Activated CD8-positive, alpha-beta T cell treated with anti-CD3 and anti-CD28 coated beads for 36 hours (primary cell): ENCODE measurements around the gene PTPN12. TPM values are rescaled to one million over a fixed set of nuclear protein-coding genes. Genes with fewer than 3 reads are reported as not detected.

ENCODE experiments used
- ATAC-seq: fragments of 200-7000 bp; cut with Tn5 transposase; one replicate; pipeline ENCODE4 v1.10.0; 2021; ENCODE audit warnings: mild to moderate bottlenecking, moderate library complexity
- CTCF ChIA-PET: fragments of 350-600 bp; sonication (Branson Sonifier 250); formaldehyde crosslinking; loops from one replicate; lab custom pipeline; 2021; ENCODE audit warnings: antibody characterized with exemption; lab: Charles Lee
- POLR2A ChIA-PET: fragments of 350-600 bp; sonication (Branson Sonifier 250); formaldehyde crosslinking; loops from one replicate; lab custom pipeline; 2021; ENCODE audit warnings: antibody characterized with exemption; lab: Charles Lee
- DNase-seq: peaks from one replicate; pipeline ENCODE4 v3.0.0-alpha.2; 2020
- H3K27ac Mint-ChIP-seq: one replicate; pipeline ENCODE4 v1.8.0; 2021; ENCODE audit warnings: mild to moderate bottlenecking, mixed read lengths
- H3K27me3 Mint-ChIP-seq: one replicate; pipeline ENCODE4 v1.8.0; 2021; ENCODE audit warnings: mixed read lengths
- H3K36me3 Mint-ChIP-seq: one replicate; pipeline ENCODE4 v1.8.0; 2021; ENCODE audit warnings: low read depth, mixed read lengths
- H3K4me1 Mint-ChIP-seq: one replicate; pipeline ENCODE4 v1.8.0; 2021; ENCODE audit warnings: low read depth, mixed read lengths
- H3K4me3 Mint-ChIP-seq: one replicate; pipeline ENCODE4 v1.8.0; 2021; ENCODE audit warnings: mild to moderate bottlenecking, moderate library complexity, mixed read lengths
- H3K9me3 Mint-ChIP-seq: one replicate; pipeline ENCODE4 v1.8.0; 2021; ENCODE audit warnings: mixed read lengths
- intact Hi-C: fragments of 100-400 bp; cut with micrococcal nuclease; formaldehyde crosslinking; loops from one replicate; pipeline ENCODE4 v1.10.0; 2022
- total RNA-seq, 2 experiments: library from RNA; stranded (reverse); gene quantifications; one replicate each; pipeline ENCODE4 v1.2.3, GENCODE V29; 2021
- TF ChIP-seq, protein P1 (sequence below): fragments of 200-600 bp; IDR thresholded peaks from one replicate; pipeline ENCODE4 v1.8.0; 2022; ENCODE audit warnings: antibody characterized with exemption, mild to moderate bottlenecking

The PTPN12 gene
- total RNA-seq, 2 experiments from 2014 or later = 8.1 to 10.0 TPM

DNA sequence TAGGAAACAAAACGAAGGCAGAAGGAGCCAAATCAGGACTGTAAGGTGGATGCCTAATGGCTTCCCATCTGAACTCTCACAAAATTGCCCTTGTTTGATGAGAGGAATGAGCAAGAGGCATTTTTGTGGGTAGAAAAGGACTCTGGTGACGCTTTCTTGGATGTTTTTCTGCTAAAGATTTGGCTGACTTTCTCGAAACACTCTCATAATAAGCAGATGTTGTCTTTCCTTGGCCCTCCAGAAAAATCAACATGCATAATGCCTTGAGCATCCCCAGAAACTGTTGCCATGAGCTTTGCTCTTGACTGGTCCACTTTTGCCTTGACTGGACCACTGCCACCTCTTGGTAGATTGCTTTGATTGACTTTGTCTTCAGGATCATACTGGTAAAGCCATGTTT, 13.5 kb downstream of the PTPN12 start:
- ATAC-seq (no peak), DNase-seq (no peak)
- H3K4me1 Mint-ChIP-seq = peaks cover 11% of the 10 kb centered on the region
- H3K36me3 Mint-ChIP-seq = peaks cover 2% of the 10 kb centered on the region
- intact Hi-C loops = no loop called here
- H3K27me3 Mint-ChIP-seq = no peaks in the 10 kb centered on the region
- no peak overlapping the region for H3K27ac Mint-ChIP-seq
- TF ChIP-seq, protein P1, sequence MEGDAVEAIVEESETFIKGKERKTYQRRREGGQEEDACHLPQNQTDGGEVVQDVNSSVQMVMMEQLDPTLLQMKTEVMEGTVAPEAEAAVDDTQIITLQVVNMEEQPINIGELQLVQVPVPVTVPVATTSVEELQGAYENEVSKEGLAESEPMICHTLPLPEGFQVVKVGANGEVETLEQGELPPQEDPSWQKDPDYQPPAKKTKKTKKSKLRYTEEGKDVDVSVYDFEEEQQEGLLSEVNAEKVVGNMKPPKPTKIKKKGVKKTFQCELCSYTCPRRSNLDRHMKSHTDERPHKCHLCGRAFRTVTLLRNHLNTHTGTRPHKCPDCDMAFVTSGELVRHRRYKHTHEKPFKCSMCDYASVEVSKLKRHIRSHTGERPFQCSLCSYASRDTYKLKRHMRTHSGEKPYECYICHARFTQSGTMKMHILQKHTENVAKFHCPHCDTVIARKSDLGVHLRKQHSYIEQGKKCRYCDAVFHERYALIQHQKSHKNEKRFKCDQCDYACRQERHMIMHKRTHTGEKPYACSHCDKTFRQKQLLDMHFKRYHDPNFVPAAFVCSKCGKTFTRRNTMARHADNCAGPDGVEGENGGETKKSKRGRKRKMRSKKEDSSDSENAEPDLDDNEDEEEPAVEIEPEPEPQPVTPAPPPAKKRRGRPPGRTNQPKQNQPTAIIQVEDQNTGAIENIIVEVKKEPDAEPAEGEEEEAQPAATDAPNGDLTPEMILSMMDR = no peak
- ChIA-PET POLR2A (no interaction called here), CTCF (interaction anchor here (0.9 kb wide), 1 partner anchor 9 kb away, joined by 3 read pairs; no protein-coding TSS in a partner anchor)
- H3K9me3 Mint-ChIP-seq = peaks cover 5% of the 10 kb centered on the region
- no peak overlapping the region for H3K4me3 Mint-ChIP-seq

DNA sequence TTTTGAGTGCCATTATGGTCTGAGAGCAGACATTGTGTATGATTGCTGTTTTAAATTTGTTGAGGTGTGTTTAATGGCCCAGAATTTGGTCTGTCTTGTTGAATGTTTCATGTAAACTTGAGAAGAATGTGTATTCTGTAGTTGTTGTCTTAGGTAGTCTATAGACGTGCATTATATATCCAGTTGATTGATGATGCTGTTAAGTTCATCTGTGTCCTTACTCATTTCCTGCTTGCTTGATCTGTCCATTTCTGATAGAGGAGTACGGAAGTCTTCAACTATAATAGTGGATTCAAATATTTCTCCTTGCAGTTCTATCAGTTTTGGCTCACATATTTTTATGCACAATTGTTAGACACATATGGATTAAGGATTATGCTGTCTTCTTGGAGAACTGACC, 16.0 kb downstream of the PTPN12 start:
- peaks cover 5% of the 10 kb centered on the region for H3K9me3 Mint-ChIP-seq
- CTCF ChIA-PET = no interaction called here
- H3K4me1 Mint-ChIP-seq = peaks cover 9% of the 10 kb centered on the region
- no peak overlapping the region for H3K4me3 Mint-ChIP-seq
- ATAC-seq = no peak
- no peak for DNase-seq
- no peak overlapping the region for H3K27ac Mint-ChIP-seq
- TF ChIP-seq, protein P1 = no peak
- H3K36me3 Mint-ChIP-seq = peaks cover 2% of the 10 kb centered on the region
- POLR2A ChIA-PET = no interaction called here
- no peaks in the 10 kb centered on the region for H3K27me3 Mint-ChIP-seq
- intact Hi-C loops = no loop called here

DNA sequence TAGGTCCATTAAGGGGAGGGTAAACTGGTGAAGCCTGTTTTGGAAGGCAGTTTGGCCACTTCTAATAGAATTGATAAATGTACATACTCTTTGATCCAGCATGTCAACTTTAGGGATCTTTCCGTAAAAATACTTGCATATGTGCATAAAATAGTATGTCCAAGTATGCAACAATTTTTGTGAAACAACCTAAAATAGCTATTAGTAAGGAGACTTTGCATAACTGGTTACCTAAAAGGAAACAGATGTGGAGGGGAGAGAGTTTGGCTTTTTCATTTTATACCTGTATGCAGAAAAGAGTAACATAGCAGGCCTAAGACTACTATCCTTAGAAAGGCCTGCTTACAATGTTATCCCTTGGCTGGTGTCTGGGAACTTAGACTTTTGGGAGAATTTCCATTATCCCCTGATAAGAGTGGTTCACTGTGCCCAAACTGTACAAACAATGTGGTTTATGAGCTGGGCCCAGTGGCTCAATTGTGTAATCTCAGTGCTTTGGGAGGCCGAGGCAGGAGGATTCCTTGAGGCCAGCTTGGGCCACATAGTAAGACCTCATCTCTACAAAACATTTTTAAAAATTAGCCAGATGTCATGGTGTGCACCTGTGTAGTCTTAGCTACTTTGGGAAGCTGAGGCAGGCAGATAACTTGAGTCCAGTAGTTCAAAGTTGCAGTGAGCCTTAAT, 21.3 kb downstream of the PTPN12 start:
- no peak overlapping the region for H3K27ac Mint-ChIP-seq
- no peaks in the 10 kb centered on the region for H3K27me3 Mint-ChIP-seq

DNA sequence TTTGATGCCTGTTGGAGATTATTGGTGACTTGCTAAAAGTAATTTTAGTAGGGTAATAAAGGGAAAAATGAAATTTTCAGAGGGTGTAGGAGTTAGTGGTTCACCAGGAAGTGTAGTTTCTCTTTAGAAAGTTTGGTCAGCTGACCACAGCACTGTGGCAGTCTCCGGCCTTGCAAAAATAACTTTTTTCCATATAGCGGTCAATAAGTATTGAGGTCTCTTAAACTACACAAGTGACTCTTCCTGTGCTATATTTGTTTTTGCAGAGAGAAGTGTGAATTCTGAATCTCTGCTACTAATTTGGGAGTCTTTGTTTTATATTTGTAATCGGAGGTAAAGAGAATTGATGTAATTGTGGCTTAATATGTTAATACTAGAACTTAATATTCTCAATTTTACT, 24.3 kb downstream of the PTPN12 start:
- H3K27ac Mint-ChIP-seq = no peak overlapping the region
- DNase-seq (no peak), ATAC-seq (no peak)
- no peaks in the 10 kb centered on the region for H3K36me3 Mint-ChIP-seq
- H3K27me3 Mint-ChIP-seq = no peaks in the 10 kb centered on the region
- TF ChIP-seq, protein P1 = no peak
- peaks cover 8% of the 10 kb centered on the region for H3K4me1 Mint-ChIP-seq
- no peaks in the 10 kb centered on the region for H3K9me3 Mint-ChIP-seq
- CTCF ChIA-PET = no interaction called here
- no peak overlapping the region for H3K4me3 Mint-ChIP-seq
- intact Hi-C loops = no loop called here
- POLR2A ChIA-PET = no interaction called here

More for the DNA sequence above, 21.3 kb downstream of the PTPN12 start:
- CTCF ChIA-PET = no interaction called here
- intact Hi-C loops = no loop called here
- DNase-seq (no peak), ATAC-seq (no peak)
- TF ChIP-seq, protein P1 = no peak
- Mint-ChIP-seq H3K4me3 (no peak overlapping the region), H3K36me3 (peaks cover 2% of the 10 kb centered on the region), H3K9me3 (no peaks in the 10 kb centered on the region), H3K4me1 (peaks cover 9% of the 10 kb centered on the region)
- POLR2A ChIA-PET = no interaction called here

DNA sequence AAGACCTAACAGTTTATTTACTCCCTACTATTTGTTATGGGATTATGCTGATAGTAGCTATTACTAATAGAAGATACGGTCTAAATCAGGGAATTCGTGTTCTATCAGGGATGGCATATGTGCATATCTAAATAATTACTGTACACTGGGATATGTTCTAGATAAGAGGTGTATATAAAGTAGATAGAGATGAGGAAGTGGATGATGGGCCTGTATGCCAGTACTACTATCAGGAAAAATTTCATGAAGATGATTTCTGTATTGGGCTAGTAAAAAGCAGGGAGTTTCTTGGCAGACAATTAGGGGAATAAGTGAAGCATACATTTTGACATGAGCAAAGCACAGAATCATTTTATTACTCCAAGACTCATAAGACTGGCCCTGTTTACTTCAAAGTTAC, 26.2 kb downstream of the PTPN12 start:
- Mint-ChIP-seq H3K36me3 (no peaks in the 10 kb centered on the region), H3K4me3 (no peak overlapping the region), H3K9me3 (no peaks in the 10 kb centered on the region), H3K27ac (no peak overlapping the region), H3K4me1 (peaks cover 8% of the 10 kb centered on the region), H3K27me3 (no peaks in the 10 kb centered on the region)
- TF ChIP-seq, protein P1 = no peak
- ChIA-PET CTCF (no interaction called here), POLR2A (no interaction called here)
- DNase-seq (no peak), ATAC-seq (no peak)
- intact Hi-C loops = no loop called here
